HG03442 (cell line): ENCODE data around the gene MDM2.

ENCODE experiments used
- ATAC-seq: cut with Tn5 transposase; IDR thresholded peaks from one replicate; pipeline ENCODE4 v1.9.1; 2021; ENCODE audit warnings: mild to moderate bottlenecking, moderate library complexity; ENCODE audit not compliant: unreplicated experiment

Gene MDM2

GRCh38 chr12:68807576-68808387 is at the start of gene MDM2:
MDM2 (plus strand) TSS chr12:68808177; CDS start chr12:68808478, 301 bp downstream.
- ATAC-seq, result peak; percentile 69

GRCh38 chr12:68759852-68760251 is 48.1 kb upstream of the MDM2 start:
- ATAC-seq, result no peak

- ATAC-seq, result no peak
Observed at GRCh38 chr12:68760806-68761441, 47.1 kb upstream of the MDM2 start.

- no peak for ATAC-seq
Observed at GRCh38 chr12:68761442-68761812, 46.5 kb upstream of the MDM2 start.

- no peak for ATAC-seq
Observed at GRCh38 chr12:68761901-68762630, 45.9 kb upstream of the MDM2 start.

- ATAC-seq, result no peak
Observed at GRCh38 chr12:68762691-68763090, 45.3 kb upstream of the MDM2 start.

GRCh38 chr12:68765696-68766095 is 42.3 kb upstream of the MDM2 start:
- no peak for ATAC-seq

DNA sequence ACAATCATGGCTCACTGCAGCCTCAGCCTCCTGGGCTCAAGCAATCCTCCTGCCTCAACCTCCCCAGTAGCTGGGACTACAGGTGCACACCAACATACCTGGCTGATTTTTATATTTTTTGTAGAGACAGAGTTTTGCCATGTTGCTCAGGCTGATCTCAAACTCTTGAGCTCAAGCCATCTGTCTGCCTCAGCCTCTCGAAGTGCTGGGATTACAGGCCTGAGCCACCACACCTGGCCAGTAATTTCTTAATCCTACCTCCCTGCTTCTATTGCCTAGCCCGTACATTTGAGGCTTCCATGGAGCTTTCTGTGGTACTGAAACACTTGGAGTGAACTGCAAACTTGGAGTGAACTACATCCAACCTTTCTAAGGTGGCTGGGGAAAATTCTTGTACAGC is 41.3 kb upstream of the MDM2 start:
- no peak for ATAC-seq

DNA sequence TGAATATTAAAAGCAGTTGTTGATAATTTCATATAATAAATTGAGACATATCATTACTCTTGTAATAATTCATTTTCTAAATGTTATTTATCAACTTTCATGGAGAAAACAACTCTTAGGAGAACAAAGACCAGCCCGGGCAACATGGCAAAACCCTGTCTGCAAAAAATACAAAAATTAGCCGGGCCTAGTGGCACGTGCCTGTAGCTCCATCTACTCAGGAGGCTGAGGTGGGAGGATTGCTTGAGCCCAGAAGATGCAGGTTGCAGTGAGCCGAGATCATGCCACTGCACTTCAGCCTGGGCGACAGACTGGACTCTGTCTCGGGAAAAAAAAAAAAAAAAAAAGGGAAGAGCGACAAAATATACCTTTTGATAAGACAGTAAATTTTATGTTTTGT is 40.8 kb upstream of the MDM2 start:
- no peak for ATAC-seq

DNA sequence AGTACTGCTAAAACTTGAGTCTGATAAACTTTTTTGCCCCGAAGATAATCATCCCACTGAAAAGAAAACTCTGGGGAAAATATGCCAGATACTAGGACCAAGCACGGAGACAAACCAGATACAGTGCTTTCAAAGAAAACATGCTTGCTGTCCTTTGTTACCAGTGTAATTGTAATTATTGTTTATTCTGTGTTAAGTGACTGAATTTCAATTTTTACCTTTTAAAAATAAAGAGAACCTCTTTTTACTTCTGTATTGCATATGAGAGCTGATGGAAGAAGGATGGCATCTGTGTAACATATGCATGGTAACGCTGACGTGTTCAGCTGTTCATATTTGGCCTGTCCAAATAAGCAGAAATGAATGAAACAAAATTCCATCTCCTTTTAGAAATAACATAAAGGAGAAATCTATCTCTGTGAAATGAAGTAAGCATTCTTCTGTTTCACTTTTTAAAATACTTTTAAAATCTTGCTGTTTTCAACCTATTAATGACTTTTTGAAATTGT is 39.5 kb upstream of the MDM2 start:
- ATAC-seq, result no peak

- ATAC-seq, result no peak
Observed at GRCh38 chr12:68769941-68770340, 38.0 kb upstream of the MDM2 start.

- ATAC-seq, result no peak
Observed at GRCh38 chr12:68771223-68771925, 36.6 kb upstream of the MDM2 start.

GRCh38 chr12:68772714-68773113 is 35.3 kb upstream of the MDM2 start:
- ATAC-seq, result no peak

DNA sequence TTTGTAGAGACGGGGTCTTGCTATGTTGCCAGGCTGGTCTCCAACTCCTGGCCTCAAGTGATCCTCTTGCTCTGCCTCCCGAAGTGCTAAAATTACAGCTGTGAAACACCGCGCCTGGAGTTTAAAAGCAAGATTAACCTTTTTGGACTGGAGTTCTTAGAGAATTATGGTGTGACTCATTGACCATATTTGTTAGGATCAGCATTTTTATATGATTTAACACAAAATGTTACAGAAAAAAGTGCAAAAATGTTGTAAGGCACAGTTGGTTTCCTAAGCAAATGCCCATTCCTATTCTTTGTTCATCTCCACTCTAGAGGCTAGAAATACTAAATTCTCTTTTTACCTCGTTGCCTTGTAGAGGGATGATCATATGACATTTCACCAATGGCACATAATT is 34.4 kb upstream of the MDM2 start:
- no peak for ATAC-seq

DNA sequence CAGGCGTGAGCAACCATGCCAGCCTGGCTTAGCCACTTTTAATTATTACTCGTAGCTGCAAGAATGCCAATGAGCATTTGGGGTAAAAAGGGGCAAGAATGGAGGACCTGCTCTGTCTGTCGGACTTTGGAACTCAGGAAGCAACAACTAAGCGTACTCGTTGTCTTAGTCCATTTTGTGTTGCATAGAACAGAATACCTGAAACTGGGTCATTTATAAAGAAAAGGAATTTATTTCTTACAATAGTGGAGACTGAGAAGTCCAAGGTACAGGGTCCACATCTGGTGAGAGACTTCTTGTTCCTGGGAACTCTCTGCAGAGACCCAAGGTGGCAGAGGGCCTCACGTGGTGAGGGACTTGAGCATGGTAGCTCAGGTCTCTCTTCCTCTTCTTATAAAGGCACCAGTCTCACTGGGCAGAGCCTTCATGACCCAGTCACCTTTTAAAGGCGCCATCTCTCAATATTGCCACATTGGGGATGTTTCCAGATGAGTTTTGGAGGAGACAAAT is 32.8 kb upstream of the MDM2 start:
- ATAC-seq, result no peak

GRCh38 chr12:68776976-68777610 is 30.9 kb upstream of the MDM2 start:
- ATAC-seq, result no peak

- no peak for ATAC-seq
Observed at GRCh38 chr12:68779280-68779679, 28.7 kb upstream of the MDM2 start.

DNA sequence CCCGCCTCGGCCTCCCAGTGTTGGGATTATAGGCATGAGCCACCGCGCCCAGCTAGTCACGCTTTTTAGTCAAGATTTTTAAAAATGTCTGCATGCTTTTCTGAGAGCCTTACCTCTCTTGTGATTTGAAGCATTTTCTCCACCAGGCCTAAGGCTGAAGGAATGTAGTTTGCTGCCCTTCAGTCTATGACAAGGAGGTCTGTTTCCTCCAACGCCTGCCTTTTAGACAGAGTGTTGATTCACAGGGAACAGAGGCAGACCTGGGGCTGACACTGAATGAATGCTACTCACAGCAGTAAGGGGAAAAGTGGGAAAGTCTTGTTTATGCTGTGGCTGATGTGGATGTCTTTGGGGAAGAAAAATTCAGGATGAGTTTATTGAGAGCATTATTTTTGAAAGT is 27.2 kb upstream of the MDM2 start:
- no peak for ATAC-seq

GRCh38 chr12:68781728-68782127 is 26.2 kb upstream of the MDM2 start:
- ATAC-seq, result no peak

DNA sequence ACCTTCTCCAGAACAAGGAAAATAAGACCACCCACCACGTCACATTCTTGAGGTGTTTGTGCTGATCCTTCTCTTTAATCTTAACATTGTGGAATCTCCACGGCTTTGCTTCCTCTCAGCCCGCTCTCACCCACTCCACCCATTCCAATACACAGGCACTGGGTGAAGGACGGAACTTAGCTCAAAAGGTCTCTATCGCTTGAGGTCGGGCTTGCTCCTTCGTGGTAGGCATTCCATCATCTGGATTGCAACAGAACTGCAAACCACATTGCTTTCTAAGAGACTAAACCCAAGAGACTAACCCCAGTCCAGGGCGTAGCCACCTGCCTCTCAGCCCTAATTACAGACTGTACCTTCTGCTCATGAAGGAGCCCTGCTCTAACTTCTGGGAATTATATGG is 24.0 kb upstream of the MDM2 start:
- ATAC-seq, result no peak
